Stimulated activated CD4-positive, alpha-beta T cell treated with anti-CD3 and anti-CD28 coated beads, Interleukin-12 subunit alpha, Interleukin-12 subunit beta, amount 100 ng/mL, for 48 hours (primary cell): Measurements from ENCODE around the gene TMEM229B.

Experiments used
- DNase-seq, 3 donors: peaks; one replicate each; pipeline ENCODE4 v3.0.0-alpha.2; 2020; ENCODE audit warnings: low read depth in 2 of 3, low spot score in 1 of 3

Gene TMEM229B

DNA sequence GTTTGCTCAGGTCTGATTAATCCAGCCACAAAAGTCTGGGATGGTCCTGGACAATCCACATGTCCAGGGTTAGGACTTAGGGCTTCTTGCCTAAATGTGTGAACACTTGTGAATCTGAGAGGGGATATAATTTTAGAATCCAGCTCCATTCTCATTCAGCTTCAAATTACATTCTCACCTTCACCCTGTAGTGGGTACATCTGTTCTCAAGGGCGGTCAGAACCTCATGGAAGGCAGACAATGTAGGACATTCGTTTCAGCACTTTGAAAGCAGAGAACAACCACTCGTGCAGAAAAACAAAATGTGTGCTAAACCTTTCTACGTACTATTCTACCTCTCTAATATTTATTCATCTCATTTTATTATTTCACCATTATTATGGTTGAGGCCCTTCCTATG, 1.2 kb downstream of the TMEM229B start:
- DNase-seq: no peak

DNA sequence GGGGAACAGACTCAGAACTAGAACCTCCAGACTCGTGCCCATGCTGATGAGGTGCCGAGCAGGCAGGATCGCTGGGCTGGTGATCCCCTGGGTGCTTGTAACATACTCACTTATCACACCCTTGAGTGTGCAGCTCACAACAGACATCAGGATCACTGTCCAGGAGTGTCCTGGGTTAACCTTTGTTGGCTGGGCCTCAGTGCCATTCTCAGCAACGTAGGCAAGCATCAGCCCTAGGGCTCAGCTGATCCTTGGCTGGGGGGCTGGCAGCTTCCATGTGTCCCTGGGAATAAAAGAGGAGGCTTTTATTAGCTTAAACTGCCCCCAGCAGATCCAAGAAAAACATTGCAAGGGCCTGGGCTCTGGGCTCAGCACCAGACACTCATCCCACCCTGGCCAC, 1.6 kb downstream of the TMEM229B start:
- DNase-seq: no peak

DNA sequence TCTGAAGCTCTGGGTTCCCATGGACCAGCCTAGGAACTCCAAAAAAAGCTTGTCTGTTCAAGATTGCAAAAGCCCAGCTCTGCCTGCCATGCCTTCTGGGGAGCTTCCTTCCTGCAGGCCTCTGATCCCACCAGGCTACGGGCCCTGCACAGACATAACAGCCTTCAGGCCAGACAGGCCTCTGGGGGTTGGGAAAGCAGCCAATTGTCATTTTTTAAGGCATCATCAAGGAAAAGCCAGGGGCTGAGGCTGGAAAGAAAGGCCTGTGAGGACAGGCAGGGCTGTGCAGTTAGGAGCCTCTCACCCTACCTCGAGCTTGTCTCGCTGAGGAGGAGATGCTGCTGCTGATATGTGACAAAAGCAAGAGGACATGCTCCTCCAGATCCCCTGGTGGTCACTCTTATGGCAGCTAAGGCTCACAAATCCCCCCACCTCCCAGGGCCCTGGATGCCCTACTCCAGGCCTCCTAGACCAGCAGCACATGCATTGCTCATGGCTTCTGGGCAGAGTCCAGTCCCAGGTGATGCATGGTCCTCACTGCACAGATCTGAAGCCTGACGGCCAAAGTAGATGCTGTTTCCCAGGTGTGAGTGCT, 2.9 kb downstream of the TMEM229B start:
- DNase-seq: no peak

DNA sequence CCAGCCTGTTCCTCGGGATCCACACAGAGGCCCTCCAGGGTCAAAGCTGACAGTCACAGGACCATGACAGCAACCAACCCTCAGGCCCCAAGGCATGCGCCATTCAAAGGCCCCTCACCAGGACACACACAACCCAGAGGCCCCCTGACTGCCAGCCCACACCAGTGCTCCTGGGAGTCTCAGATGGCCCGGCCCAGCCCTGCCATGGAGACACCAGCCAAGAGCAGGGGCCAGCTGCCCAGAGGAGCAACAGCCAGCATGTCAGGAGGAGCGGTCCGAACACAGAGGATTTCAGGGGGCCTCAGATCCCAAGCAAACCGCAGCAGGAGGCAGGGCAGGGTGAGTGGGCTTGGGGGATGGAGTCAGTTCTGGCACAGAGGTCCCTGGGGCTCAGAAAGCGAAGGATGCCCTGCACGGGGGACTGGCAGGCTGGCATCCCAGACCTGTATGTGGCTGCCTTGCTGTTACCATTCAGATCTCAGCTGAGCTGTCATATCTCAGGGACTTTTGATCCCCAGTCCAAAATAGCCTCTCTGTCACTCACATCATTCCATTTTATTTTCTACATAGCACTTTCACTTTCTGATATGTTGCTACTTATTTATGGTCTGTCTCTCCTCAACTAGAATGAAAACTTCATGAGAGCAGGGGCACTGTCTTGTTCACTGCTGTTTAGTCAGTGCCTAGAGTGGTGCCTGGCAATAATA, 4.8 kb downstream of the TMEM229B start:
- no peak for DNase-seq

DNA sequence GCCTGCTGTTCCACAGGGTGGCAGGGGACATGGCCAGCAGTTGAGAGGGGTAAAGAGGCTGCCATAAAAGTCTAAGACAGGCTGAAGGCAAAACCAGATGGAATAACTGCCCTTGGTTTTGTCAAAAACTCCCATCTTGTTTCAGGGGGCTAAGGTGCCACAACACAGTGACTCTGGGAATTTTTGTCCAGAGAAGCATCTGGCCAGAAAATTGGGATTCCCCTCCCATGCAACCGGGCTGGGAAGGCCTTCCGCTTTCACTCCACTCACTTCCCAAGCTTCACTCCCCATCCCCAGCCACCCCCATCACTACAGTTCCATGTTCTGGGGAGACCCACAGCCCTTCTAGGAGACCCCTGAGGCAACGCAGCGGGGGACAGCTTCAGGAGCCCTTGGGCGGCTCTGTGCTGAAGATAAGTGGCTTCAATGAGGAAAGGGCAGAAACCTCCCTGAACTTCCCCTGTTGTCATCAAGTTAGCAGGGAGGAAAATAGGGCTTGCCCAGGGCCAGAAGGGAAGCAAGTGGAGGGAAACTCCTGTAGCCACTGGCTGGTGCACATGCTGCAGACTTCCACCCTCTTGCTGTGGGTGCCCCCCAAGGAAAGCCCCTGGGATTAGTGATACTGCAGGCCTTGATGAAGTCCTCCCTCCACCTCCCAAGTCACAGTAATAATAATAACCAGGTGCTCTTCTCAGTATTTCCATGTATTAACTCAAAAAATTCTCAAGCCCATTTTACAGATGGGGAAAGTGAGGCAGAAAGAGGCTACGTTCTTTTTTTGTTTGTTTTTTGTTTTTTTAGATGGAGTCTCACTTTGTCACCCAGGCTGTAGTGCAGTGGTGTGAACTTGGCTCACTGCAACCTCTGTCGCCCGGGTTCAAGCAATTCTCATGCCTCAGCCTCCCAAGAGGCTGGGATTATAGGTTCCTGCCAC, 6.0 kb downstream of the TMEM229B start:
- no peak for DNase-seq

DNA sequence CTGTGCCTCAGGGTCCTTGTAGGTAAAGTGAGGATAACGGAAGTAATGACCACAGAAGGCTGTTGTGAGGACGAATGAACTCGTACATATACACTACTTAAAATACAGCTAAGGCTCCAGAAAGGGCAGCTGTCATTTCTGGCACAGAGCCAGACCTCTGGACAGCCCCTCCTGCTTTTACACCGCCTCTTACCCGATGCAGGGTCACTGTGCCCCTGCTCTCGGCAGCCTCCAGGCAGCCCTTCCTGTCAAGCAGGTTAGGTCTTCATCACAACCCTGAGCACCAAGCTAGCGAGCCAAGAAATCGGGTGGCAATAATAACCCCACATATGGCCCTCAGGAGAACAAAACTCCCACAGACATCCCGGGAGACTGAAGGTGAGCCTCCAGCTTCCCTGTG, 8.5 kb downstream of the TMEM229B start:
- DNase-seq: no peak

DNA sequence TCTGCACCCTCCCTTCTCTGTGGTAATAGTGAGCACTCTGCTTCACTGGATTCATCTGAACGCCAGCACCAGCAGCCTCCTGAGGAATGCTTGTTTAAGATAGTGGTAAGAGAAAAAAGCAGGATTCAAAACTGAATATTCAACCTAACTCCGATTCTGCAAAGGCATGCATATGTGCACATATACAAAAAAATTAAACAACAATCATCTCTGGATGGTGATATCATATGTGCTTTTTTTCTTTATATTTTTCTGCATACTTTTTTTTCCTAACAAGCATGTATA, 9.8 kb downstream of the TMEM229B start:
- DNase-seq: no peak

DNA sequence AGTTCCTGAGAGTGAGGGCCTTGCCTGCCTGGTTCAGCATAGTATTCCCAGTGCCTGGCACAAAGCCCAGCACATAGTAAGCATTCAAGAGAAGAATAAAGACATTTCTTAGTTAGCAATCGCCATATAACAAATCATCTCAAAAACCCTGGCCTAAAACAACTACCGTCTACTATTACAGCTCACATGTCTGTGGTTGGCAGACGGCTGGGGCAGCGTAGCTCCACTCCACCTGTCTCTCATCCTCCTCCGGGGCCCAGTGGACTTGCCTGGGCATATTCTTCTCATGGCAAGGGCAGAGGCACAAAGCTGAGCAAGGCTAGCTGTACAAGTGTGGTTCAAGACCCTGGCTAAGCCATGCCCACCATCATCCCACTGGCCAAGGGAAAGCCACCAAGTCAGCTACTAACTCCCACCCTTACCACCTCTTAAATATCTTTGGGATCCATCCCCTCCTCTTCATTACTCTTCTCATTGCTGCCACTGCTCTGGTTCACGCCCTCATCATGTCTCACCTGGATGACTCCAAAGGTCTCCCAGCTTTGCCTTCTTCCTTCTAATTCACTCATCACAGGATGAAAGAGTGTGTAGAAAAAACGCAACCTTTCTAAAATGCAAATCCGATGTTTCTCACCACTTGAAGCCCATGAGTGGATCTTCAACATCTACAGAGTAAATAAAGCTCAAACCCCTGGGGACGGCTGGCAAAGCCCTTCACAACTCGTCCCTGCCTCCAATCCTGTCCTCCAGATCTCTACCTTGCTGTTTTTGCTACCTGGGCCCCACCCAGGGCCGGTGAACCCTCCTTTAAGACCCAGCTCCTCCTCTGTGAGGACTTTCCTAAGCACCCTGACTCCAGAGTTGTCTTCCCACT, 10.4 kb downstream of the TMEM229B start:
- no peak for DNase-seq

DNA sequence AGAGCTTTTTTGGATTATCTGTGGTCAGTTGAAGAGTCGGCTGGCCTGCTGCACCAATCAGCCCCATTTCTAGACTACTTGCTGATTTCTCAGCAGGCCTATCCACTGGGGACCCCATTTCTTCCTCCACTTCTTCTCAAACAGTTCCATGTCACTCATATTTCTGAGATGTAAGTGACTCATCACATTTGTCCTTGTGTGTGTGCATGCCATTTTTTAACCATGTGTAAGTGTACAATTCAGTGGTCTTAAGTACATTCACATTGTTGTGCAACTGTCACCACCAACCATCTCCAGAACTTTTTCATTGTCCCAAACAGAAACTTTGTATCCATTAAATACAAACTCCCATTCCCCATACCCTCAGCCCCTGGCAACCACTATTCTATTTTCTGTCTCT, 14.2 kb downstream of the TMEM229B start:
- no peak for DNase-seq

DNA sequence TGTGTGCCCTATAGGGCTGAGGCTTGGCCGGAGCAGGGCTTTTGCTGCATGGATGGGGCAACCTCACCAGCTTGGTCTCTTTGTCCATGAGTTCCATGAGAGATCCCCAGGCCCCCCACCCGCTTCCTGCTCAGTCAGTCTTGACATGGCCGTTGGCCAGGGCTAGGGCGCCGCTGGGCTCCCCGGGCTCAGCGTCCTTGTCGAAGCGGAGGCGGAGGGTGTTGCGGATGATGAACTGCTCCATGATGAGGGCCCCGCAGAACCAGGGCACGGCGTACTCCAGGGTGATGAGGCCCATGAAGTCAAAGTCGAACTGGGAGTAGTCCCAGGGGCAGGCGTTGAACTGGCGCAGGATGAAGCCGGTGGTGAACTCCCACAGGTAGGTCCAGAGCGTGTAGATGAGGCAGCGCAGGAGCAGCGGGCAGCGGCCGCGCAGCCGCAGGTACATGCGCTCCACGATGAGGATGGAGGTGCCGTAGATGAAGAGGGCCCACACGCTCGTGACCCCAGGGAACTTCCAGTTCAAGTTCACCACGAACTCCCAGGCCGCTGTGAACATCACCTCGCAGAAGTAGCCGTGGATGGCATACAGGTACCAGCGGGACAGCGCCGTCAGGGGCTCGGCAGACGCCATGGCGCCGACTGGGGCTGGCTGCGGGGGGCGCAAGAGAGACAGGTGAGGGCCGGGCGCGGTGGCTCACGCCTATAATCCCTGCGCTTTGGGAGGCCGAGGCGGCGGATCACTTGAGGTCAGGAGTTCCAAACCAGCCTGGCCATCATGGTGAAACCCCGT, 15.0 kb downstream of the TMEM229B start:
- no peak for DNase-seq

DNA sequence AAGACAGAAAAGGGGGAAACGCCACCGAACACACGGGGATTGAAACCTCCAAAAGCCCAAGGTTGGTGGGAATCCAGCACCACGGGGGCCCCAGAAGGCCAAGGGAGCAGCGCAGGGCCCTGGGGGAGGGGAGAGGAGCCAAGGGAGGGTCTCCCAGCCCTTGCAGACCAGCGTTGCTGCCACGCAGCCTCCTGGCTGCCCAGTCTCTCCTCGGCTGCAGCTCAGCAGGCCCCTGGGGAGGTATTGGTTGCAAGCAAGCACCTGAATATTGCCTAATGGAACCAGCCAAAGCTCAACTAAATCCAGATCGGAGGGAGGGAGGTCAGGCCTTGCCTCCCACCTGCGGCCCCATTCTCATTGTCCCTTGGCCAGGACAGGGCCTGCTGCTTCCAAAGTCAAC, 15.8 kb downstream of the TMEM229B start:
- DNase-seq: no peak

DNA sequence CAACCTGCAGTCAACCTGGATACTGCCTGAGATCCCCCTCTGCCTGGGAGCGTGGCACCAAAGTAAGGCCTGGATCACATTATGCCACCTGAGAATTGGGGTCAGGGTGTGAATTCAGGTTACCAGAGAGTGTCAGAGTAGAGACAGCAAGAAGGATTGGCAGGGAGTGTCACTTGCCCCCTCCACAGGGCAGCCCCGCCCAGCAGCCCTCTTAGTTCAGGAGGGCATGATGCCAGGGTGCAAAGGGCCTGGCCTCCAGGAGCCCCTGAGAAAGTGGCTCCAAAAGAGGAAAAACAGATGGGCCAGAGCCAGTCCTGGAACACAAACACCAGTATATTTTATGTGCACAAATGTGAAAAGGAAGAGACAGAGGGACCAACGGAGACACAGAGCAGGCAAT, 18.6 kb downstream of the TMEM229B start:
- no peak for DNase-seq

DNA sequence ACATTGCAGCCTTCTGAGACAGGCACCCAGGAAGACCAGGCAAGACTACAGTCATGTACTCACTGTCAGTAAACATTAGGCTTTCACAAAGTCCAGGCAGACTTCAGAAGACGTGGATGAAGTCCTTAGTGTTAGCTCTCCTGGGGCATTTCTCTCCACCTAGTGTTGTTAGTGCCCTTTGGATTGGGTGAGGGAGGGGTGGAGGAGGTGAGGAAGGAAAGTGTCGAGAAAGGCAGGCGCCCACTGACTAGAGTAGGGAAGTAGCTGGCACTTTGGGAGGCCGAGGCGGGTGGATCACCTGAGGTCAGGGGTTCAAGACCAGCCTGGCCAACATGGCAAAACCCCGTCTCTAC, 20.2 kb downstream of the TMEM229B start:
- no peak for DNase-seq

DNA sequence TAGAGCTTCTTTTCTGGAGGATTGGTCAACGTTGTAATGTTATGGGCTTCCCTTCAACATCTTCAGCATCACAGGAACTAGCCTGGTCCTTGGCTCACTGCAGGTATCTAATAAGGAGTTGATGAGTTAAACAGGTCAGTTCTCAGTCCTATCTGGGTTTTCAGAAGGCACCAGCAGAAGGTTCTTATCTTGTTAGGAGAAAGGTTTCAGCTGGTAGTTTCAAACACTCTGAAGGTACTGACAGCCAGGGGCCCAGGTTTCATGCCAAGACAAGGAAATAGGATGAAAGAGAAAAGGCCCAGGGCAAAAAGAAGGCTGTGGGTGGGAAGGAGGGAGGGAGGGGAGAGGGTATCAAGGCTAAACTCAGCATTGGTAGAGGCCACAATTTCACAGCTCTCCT, 21.4 kb downstream of the TMEM229B start:
- DNase-seq: no peak

DNA sequence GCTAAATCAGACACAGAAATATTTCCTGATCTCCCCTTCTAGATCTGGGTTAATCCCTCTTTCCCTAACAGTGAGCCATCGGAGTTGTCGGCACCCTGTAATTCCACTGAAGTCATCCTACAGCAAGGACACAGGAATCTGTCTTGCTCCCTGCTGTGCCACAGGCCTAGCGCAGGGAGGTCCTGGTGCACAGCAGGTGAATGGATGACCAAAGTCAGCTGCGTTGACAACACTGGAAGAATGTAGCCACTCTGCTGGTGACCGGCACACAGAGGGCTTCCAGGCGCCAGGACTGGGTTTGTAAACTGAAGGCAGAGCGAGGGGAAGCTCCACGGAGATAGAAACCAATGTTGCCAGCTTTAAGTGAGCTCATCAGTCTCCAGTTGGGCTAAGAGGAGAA, 23.6 kb downstream of the TMEM229B start:
- DNase-seq: no peak

DNA sequence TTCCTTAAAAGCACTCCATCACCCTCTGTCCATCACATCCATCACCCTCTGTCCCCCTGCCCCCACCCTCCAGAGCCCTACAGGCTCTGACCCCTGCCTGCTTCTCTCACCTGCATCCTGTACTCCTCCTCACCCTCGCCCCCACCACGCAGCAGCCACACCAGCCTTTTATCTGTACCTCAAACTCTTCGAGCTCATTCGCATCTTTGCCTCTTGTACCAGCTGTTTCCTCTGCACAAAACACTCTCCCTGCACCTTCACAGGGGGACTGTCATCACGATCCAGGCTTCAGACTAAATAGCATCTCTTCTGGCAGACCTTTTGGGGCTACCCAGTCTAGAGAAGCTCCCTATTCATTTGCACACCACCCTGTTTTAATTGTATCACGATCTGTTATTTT, 24.1 kb downstream of the TMEM229B start:
- no peak for DNase-seq

DNA sequence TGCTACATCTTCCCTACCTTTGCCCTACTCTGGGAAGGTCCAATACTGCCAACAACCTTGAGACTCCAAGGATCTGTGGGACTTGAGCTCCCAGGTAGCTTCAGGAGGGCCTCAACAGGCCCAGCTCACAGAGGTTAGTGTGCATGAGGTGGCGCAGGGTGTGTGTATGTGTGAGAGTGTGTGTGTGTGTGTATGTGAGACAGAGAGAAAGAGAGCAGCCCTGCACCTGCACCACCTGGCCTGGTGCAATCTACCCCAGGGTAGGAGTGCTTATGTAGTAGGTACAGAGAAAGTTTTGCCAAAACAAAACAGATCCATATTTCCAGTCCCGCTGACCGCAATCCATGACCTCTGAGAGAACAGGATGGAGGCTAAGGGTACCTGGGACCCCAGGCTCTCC, 24.6 kb downstream of the TMEM229B start:
- DNase-seq: no peak

DNA sequence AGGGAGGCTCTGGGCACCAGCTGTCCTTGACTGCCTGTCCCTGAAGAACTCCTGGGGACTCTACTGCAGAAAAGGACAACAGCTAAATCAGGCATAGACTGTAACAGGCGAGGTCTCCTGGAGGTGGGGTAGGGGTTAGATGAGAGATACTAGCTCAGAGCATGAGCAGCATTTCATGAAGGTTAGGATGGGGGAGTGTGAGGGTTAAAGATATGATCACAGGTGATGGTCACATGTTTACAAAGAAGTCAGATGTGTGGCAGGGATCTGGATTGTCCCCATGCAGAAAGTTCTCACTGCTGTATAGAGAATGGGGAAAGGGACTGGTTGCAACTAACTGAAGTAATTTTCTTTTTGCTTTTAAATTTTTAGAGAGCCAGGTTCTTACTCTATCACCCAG, 26.5 kb downstream of the TMEM229B start:
- no peak for DNase-seq

DNA sequence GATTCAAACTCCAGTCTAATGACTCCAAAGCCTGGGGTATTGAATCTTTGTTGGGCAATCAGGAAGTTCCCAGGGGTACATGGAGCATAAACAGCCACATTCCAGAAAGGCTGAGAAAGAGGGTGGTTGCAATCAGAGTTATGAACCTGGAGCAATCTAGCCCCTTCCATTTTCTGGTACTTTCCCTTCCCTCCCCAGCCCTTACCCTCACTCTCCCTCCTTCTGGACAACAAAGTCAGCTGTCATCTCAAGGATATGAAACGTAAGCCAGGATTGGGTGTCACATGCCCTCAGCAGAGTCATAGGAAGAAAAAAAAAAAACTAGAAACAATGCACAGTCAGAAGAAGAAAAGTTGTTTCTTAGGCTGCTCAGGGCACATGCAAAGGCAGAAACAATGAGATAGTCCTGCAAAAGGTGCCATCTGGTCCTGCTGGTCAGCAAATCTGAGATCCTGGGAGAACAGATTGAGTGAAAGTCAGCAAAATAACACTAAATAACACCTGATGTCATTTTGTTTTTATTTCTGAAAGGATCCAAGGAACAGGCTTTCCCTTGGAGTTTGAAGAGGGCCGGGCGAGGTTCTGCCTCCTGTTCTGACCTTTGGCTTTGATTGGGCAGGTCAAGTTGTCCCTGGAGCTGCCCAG, 27.1 kb downstream of the TMEM229B start:
- no peak for DNase-seq

DNA sequence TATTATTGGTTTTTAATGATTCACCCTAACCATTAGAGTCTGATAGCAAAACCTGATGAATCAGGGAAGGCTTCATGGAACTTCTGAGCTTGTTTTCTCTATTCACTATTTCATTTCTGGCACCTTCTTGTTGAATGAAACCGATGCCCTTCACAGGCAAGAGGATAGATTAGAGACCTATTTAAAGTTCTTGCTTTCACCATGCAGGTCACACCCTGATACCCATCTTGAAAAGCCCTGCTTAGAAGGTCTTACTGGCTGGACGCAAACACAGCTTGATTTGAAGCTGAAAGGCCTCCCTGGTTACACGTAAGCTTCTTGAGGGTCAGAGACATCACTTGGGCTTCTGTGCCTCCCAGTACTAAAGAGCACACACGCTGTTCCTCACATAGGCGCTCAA, 29.2 kb downstream of the TMEM229B start:
- DNase-seq: no peak
